Measurements from ENCODE around the gene HAND2. TPM values are rescaled to one million over a fixed set of nuclear protein-coding genes. Genes with fewer than 3 reads are reported as not detected.

Gene HAND2
- total RNA-seq, 1 donor from 2014 or later = not detected

DNA sequence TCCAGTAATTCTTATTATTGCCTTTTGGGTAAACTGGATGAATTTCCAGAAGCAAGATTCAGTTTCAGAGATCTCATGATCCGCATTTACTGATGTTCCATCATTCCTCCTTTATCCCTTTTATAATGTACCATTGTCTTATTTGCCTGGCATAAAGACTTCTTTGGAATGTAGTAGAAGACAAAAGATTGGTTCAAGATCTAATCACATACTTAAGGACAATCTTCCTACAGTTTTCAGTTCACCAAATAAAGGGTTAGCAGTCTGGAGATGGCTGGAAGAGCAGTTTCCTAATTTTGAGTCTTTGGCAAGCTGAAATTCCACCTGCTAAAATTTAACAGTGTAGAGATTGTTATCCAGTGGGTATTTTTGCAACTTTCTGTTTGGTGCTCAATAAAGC is 30.9 kb upstream of the HAND2 start:
- Mint-ChIP-seq H3K9me3 (ENCODE audit: unreplicated experiment) (no peaks in the 10 kb centered on the region), H3K36me3 (ENCODE audit: unreplicated experiment) (no peaks in the 10 kb centered on the region), H3K27ac (ENCODE audit: unreplicated experiment) (no peak overlapping the region), H3K27me3 (ENCODE audit: unreplicated experiment) (no peaks in the 10 kb centered on the region), H3K4me3 (ENCODE audit: unreplicated experiment) (no peak overlapping the region), H3K4me1 (ENCODE audit: low read depth, unreplicated experiment) (no peaks in the 10 kb centered on the region)
- TF ChIP-seq CTCF (IDR thresholded peaks at IDR 0.05; ENCODE audit: partially characterized antibody, unreplicated experiment) = no peak
- no peak for DNase-seq

GRCh38 chr4:173556398-173557131 is 26.5 kb upstream of the HAND2 start:
- Mint-ChIP-seq H3K9me3 (ENCODE audit: unreplicated experiment) (no peaks in the 10 kb centered on the region), H3K4me3 (ENCODE audit: unreplicated experiment) (no peak overlapping the region), H3K36me3 (ENCODE audit: unreplicated experiment) (no peaks in the 10 kb centered on the region), H3K27ac (ENCODE audit: unreplicated experiment) (no peak overlapping the region), H3K4me1 (ENCODE audit: low read depth, unreplicated experiment) (no peaks in the 10 kb centered on the region), H3K27me3 (ENCODE audit: unreplicated experiment) (no peaks in the 10 kb centered on the region)
- no peak for DNase-seq
- no peak for TF ChIP-seq CTCF (IDR thresholded peaks at IDR 0.05; ENCODE audit: partially characterized antibody, unreplicated experiment)

DNA sequence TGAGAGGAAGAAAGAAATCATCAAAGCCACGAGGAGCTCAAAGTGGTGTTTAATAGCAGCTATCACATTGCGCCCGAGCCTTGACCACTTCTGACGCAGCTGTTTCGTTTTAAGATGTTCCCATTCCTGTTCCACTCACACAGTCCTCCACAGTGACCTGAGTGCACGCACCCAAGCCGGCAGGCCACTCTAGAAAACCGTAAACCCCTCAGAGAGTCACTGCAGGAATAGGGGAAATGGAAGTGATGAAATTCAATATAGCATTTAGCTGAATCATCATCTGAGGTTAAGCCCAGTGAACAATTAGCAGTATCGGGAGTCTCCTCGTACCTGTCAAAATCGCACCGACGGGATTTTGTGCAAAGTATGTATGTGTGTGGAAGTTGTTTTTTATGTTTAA is 17.9 kb upstream of the HAND2 start:
- Mint-ChIP-seq H3K9me3 (ENCODE audit: unreplicated experiment) (no peaks in the 10 kb centered on the region), H3K4me3 (ENCODE audit: unreplicated experiment) (no peak overlapping the region), H3K36me3 (ENCODE audit: unreplicated experiment) (no peaks in the 10 kb centered on the region), H3K27me3 (ENCODE audit: unreplicated experiment) (peaks cover 2% of the 10 kb centered on the region), H3K4me1 (ENCODE audit: low read depth, unreplicated experiment) (no peaks in the 10 kb centered on the region), H3K27ac (ENCODE audit: unreplicated experiment) (no peak overlapping the region)
- TF ChIP-seq CTCF (IDR thresholded peaks at IDR 0.05; ENCODE audit: partially characterized antibody, unreplicated experiment) = no peak
- no peak for DNase-seq

DNA sequence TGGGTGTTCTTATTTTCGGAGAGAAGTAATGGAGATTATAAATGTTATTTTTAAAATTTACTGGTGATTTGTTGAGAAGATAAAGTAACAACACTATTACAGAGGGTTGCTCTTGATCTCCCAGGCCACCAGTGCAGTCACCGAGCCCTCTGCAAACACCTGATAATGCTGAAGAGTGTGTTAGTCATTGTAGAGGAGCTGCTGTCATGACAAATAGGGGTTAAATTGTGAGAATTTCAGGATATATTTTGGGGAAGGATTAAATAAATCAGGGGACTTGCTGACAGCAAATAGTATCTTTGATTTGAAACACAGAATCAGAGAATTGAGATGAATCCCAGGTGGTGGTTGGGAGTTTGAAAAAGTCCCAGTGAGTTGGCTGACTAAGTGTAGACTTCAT is 16.7 kb upstream of the HAND2 start:
- no peak for DNase-seq
- Mint-ChIP-seq H3K4me1 (ENCODE audit: low read depth, unreplicated experiment) (no peaks in the 10 kb centered on the region), H3K4me3 (ENCODE audit: unreplicated experiment) (no peak overlapping the region), H3K9me3 (ENCODE audit: unreplicated experiment) (no peaks in the 10 kb centered on the region), H3K27ac (ENCODE audit: unreplicated experiment) (no peak overlapping the region), H3K27me3 (ENCODE audit: unreplicated experiment) (peaks cover 4% of the 10 kb centered on the region), H3K36me3 (ENCODE audit: unreplicated experiment) (no peaks in the 10 kb centered on the region)
- TF ChIP-seq CTCF (IDR thresholded peaks at IDR 0.05; ENCODE audit: partially characterized antibody, unreplicated experiment) = no peak

DNA sequence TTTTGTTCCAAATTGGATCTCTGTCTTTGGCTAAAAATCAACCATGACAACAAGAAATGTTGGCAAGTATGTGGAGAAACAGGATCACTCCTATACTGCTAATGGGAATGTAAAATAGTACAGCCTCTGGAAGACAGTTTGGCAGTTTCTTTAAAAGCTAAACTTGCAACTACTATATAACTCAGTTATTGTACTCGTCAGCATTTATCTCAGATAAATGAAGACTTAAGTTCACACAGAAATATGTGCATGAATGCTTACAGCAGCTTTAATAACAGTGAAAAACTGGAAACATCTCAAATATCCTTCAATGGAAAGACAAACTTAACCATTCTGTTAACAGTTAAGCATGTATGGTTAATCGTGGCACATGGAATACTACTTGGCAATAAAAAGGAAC is 15.4 kb upstream of the HAND2 start:
- Mint-ChIP-seq H3K27ac (ENCODE audit: unreplicated experiment) (no peak overlapping the region), H3K36me3 (ENCODE audit: unreplicated experiment) (no peaks in the 10 kb centered on the region), H3K27me3 (ENCODE audit: unreplicated experiment) (peaks cover 8% of the 10 kb centered on the region), H3K9me3 (ENCODE audit: unreplicated experiment) (no peaks in the 10 kb centered on the region), H3K4me1 (ENCODE audit: low read depth, unreplicated experiment) (no peaks in the 10 kb centered on the region), H3K4me3 (ENCODE audit: unreplicated experiment) (no peak overlapping the region)
- DNase-seq = no peak
- TF ChIP-seq CTCF (IDR thresholded peaks at IDR 0.05; ENCODE audit: partially characterized antibody, unreplicated experiment) = no peak
